A673 (cell line): ENCODE data around the gene CYP19A1.
A peak's percentile ranks its signal among the peaks of the same experiment; 100 is the strongest.

Source experiments
- EZH2 ChIP-seq: fragments of 200-600 bp; sonication (generic); IDR thresholded peaks from 2 replicates; pipeline ENCODE4 v1.6.1; 2017; ENCODE audit warnings: borderline replicate concordance, low read depth, mild to moderate bottlenecking, mixed read lengths, antibody characterized with exemption, low read length; ENCODE audit not compliant: poor library complexity, severe bottlenecking
- TF ChIP-seq, protein P1 (sequence below): fragments of 300-800, 200-600 bp; sonication (generic); conservative IDR thresholded peaks from 2 replicates; pipeline ENCODE4 v1.5.1; 2017; ENCODE audit warnings: low read depth, mild to moderate bottlenecking, antibody characterized with exemption, low read length, moderate library complexity, mixed read lengths

DNA sequence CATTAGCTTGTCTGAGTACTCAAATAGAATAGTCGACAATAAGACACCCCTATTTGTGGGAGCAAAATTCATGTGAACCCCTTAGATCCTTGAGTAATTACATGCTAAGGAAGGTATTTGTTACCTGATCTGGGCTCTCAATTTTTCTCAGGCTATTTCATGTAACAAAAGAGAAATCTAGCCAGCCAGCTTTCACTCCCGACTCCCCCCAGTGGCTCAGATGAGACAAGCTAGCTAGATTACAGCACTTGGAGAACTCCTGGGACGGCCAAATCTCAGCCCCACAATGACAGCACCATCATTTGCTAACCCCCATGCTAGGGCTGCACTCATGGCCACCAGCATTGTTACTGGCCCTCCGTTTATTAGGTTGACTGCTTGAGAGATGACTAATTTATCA is 44.4 kb upstream of the CYP19A1 start:
- no peak for TF ChIP-seq EZH2
- TF ChIP-seq, protein P1, sequence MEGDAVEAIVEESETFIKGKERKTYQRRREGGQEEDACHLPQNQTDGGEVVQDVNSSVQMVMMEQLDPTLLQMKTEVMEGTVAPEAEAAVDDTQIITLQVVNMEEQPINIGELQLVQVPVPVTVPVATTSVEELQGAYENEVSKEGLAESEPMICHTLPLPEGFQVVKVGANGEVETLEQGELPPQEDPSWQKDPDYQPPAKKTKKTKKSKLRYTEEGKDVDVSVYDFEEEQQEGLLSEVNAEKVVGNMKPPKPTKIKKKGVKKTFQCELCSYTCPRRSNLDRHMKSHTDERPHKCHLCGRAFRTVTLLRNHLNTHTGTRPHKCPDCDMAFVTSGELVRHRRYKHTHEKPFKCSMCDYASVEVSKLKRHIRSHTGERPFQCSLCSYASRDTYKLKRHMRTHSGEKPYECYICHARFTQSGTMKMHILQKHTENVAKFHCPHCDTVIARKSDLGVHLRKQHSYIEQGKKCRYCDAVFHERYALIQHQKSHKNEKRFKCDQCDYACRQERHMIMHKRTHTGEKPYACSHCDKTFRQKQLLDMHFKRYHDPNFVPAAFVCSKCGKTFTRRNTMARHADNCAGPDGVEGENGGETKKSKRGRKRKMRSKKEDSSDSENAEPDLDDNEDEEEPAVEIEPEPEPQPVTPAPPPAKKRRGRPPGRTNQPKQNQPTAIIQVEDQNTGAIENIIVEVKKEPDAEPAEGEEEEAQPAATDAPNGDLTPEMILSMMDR = peak; percentile 64
